Germinal center (tissue), 1 donor: Measurements from ENCODE around the gene ERCC6L2.

Experiments
- DNase-seq: peaks from one replicate; pipeline ENCODE4 v3.0.0; 2012; ENCODE audit warnings: mixed read lengths, low spot score

ERCC6L2 gene

DNA sequence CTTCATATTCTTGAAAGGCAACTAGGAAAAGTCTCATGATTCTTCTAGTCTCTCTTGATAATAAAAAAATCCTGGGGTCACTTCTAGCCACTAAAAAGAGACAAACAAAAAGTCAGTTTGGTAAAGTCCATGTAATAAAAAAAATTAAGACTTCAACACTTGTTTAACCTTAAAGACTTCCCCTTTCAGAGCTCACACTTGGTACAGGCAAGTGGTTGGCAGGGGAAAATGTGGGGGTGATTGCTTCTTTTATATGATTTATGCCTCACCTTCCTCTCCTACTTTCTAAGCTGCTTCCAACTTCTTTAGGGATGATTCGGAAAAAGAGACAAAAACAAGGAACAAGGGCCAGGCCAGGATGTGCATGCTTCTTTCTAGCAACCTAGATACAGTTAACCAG lies 5.1 kb upstream of the ERCC6L2 start:
- no peak for DNase-seq

DNA sequence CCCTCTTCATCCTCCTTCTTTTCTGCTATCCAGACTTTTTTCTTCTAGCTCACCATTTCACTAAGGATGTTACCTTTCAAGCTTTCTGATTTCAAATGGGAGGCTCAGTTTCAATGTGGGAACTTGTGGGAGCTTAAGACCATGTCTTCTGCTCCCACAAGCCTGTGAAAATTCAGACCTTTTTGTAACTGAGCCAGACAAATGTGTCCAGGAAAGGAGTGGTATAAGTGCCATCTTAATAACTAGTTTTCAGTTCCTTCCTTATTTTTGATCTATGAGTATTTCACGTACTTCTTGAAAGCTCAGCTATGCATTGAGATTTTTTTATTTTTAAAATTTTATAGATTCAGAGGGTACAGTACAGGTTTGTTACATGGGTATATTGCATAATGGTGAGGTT lies 4.6 kb upstream of the ERCC6L2 start:
- DNase-seq = no peak

DNA sequence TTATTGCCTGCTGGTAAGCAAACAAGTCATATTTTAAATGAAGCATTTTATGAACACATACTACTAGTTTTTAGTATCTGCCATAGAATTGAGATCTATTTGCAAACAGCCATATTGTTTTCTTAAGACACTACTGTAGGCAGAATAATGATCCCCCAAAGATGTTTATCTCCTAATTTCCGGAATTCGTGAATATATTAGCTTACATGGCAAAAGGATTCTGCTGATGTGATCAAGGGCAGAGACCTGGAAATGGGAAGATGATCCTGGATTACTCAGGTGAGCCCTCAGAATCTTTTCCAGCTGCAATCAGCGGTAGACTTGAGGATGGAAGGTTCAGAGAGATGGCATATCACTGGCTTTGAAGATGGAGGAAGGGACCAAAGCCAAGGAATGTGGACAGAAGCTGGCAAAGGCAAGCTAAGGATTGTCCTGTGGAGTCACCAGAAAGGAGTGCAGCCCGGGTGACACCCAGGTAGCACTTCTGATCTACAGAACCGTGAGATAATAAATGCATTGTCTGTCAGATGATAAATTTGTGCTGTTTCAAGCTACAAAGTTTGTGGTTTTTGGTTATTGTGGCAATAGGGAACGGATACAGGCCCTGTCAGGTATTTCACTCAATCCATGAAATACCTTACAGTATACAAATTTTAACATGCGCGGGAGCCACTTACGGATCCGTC lies 1.0 kb upstream of the ERCC6L2 start:
- no peak for DNase-seq

DNA sequence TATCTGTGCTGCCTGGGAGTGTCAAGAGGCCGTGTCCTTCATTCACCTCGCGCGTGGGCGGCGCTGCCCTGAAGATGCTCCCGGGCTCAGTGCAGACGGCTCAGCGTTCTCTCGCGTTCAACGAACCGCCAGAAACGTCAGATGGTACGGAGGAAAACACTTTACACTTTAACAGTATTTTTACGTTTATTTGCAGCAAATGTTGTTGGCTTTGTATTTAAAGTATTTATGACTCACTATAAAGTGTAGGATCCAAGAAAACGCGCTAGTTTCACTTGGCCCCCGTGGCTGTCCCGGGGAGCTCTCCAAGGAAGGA lies 544 bp upstream of the ERCC6L2 start:
- peak; percentile 30 for DNase-seq

DNA sequence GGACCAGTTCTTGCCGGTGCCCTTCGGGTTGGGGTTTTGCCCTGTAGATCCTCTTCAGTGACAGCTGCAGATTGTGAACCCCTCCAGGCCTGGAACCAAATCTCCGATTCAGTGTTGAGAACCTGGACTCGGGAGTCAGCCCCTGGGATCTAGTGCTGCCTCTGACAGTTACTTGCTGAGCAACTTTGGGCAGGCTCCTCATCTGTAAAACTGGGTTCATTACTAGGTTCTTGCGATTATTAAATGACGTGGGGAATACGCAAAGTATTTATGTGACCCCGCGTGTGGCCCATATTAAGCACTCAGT lies 600 bp downstream of the ERCC6L2 start:
- no peak for DNase-seq

DNA sequence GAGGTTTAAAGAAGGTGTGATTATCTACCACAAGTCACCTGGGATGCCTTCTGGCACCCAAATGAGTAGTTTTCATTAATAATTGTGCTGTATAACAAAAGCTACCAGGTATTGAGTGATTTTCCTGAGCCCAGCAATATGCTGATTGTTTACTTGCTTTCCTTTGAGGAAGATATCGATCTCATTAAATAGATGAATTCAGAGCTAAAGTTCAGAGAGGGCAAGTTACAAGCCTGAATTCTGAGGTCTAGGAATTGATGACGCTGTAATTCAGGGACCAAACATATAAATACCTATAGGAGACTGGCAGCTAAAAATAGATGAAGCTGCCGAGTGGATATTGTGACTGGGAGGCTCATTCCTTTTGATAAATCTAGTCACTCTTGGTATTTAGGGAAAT lies 1.1 kb downstream of the ERCC6L2 start:
- no peak for DNase-seq

DNA sequence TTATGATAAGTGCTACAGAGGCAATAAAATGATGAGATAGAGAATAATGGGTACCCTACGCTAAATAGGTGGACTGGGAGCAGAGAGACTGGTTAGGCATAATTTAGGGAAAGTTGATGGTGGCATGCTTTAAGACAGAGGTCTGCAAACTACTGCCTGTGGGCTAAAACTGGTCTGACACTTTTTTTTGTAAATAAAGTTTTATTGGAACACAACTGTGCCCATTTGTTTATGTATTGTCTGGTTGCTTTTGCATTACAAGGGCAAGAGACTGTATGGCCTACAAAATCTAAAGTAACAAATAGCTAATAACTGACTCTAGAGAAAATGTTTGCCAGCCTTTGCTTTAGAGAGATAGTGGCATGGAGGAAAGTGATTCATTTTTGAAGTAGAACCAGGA lies 2.5 kb downstream of the ERCC6L2 start:
- no peak for DNase-seq

DNA sequence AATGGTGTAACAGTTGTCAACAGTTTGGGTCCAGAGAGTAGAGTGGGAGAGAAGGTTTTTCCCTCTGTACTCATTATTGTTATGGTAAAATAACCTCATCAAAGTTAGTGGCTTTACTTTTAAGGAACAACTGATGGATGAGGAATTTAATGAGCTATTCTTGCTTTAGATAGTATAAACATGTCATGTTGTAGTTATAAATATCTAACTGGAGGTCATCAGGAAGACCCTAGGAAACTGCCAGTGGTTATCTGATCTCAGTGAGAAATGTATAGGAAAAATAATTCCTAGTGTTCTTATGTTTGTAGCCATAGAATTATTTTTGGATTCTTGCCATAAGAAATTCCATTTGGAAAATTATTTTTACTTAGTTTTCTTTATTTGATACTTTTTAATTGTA lies 4.1 kb downstream of the ERCC6L2 start:
- no peak for DNase-seq

DNA sequence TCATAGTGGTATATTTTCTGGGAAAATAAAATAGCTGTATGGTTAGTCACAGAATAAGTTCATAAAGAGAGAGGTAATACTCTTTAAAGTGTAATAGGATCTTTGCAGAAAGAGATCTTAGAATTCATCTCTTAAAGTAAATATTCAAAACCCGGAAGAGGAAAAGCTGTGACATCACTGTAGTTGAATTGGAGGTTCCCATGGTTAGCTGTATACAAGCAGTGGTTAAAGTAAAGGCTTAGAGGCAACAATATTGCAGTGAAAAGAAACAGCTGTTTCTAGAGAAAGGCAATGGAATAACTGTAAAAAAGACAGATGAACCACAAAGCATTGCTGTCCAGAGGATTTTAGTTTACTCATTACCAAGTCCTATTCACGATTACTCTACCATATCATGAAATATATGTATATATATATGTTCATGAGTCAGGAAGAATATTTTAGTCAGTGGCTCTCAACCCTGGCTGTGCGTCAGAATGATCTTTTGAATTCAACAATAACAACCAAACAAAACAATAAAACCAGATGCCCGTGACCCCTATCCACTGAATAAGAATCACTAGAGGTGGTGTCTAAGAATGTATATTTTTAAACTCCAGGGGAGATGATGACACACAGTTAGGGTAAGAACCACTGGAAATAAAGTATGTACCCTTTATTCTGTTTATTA lies 4.7 kb downstream of the ERCC6L2 start:
- no peak for DNase-seq

DNA sequence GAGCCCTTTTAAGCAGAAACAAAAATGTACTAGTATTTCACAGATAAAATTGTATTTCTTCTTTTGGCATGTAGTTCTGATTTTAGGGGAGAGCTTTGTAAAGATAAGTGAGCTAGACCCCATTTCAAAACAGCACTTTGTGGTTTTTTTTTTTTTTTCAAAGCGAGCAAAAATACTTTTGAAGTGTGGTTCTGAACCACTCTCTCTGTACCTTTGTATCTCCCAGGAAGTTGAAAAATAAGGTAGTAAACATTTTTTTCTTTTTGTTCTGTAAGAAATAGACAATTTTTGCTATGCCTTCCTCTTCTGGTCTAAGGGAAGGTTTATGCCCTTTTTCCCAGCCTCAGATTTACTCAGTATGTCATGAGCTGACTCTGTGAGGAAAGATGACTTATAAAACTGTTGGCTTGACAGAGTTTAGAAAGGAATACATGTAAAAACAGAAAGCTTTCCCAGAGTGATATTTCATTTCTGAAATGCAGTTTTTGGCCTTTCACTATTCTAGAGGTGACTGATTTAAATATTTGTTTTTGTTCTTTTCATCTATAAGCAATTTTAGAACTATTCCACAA lies 12.5 kb downstream of the ERCC6L2 start:
- DNase-seq = no peak

DNA sequence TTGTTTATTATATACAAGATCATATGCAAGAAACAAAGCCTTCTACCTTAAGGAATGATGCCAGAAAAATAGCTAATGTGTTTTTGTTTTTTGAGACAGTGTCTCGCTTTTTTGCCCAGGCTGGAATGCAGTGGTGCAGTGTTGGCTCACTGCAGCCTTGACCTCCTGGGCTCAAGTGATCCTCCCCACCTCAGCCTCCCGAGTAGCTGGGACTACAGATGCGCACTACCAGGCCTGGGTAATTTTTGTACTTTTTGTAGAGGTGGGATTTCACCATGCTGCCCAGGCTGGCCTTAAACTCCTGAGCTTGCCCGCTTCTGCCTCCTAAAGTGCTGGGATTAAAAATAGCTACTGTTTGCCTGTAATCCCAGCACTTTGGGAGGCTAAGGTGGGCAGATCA lies 15.1 kb downstream of the ERCC6L2 start:
- no peak for DNase-seq

DNA sequence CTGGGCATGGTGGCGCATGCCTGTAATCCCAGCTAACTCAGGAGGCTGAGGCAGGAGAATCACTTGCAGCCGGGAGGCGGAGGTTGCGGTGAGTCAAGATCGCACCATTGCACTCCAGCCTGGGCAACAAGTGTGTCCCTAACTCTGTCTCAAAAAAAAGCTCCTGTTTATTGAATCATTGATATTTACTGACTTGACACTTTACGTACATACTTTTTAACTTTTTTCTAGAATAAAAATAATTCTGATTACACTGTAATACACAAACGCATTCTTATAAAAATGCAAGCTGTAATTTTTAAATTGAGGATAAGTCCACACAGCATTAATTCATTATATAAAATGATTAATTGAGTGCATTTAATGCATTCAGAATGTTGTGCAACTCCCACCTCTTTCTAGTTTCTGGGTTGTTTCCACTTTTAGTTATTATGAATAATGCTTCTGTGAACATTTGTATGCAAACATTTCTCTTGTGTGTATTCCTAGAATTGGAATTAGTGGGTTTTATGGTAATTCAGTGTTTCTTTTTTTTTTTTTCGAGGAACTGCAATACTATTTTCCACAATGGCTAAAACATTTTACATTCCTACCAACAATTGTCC lies 15.7 kb downstream of the ERCC6L2 start:
- no peak for DNase-seq

DNA sequence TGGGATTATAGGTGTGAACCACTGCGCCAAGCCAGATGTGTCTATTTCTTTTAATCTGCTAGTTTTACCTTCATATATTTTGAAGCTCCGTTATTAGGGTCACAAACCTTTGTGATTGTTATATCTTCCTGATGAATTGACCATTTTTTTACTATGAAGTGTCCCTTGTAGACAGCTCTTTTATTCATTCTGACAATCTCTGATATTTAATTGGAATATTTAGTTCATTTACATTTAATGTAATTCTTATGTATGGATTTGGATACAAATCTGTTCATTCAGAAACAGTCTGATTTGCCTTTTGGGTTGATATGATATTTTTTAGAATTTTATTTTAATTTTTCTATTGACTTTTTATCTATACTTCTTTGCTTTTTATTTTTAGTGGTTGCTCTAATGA lies 17.2 kb downstream of the ERCC6L2 start:
- no peak for DNase-seq

DNA sequence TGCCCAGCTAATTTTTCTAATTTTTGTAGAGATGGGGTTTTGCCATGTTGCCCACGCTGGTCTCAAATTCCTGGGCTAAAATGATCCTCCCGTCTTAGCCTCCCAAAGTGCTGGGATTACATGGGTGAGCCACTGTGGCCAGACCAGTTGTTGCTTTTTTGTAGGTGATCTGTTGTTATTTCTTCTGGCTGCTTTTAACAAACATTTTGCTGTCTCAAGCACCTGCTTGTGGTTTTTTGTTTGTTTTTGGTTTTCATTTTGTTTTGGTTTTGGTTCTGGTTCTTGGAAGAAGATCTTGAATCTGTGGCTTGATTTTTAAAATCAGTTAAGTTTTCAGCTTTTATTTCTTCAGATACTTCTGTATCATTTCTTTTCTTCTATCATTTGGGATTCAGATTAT lies 21.1 kb downstream of the ERCC6L2 start:
- no peak for DNase-seq

DNA sequence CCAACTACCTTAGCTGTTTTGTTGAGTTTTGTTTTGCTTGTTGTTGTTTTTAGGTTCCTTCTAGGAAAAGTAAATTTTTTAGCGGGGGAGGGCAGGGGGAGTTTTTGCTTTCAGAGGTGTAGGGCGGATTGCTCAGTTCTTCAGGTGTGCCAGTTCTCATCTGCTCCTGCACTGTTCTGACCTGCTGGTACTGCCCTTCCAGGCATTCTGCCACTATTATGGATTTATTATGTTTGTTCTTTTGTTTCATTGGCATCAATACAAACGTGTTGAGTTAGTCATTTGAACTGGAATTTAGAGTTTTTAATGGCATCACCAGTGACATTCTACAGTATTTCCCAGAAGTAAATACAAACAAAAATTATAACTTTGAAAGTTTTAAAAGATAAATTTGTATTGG lies 26.0 kb downstream of the ERCC6L2 start:
- DNase-seq = no peak

DNA sequence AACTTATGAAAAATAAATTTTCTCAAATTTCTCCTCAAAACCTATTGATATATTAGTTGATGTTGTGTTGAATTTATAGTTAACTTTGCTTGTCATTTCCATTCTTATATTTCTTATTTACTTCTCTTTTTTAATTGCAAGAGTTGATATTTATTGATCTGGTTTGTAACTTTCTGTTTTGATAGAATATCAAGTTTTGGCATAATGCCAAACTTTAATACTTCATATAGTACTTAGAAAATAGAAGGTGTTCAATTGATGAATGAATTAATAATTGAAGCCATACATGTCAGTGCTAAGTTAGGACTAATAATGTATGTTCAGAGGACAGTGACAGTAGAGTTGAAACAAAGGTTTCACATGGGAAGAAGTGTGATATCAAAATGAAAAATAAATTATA lies 27.9 kb downstream of the ERCC6L2 start:
- no peak for DNase-seq

DNA sequence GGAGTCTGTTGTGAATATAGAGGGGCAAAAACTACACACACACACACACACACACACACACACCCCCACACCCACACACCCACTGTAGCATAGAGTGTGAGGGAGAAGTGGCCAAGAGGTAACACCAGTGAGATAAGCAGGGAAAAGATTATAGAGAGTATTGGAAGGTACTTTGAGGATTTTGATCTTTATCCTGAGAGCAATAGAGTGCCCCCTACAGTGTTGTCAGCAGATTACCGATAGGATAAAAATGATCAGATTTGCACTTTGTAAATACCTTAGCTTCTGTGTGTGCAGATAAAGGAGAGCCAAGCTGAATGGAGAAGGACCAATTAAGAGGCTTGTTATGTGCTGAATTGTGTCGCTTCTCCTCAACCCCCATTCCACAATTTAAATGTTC lies 32.3 kb downstream of the ERCC6L2 start:
- no peak for DNase-seq

DNA sequence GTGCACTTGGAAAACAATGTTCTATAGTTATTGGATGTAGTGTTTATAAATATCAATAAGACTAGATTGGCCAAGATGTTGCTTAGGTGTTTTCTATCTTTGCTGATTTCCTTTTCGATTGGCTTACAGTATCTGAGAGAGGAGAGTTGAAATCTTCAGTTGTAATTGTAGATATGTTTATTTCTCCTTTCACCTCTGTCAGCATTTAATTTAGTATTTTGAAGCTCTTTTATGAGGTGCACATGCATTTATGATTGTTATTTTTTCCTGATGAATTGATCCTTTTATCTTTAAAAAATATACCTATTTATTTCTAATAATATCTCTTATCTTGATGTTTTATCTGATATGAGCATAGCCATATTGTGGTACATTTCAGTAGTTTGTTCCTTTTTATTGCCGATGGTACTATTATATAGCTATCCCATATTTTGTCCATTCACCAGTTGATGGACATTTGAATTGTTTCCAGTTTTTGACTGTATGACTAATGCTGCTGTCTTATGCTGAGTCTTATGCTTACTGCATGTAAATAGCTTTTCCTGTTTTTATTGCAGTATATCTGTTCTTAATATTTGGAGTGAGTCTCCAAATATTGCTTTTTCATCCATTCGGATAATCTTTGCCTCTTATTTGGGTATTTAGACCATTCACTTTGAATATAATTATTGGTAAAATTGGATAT lies 34.7 kb downstream of the ERCC6L2 start:
- DNase-seq = no peak

DNA sequence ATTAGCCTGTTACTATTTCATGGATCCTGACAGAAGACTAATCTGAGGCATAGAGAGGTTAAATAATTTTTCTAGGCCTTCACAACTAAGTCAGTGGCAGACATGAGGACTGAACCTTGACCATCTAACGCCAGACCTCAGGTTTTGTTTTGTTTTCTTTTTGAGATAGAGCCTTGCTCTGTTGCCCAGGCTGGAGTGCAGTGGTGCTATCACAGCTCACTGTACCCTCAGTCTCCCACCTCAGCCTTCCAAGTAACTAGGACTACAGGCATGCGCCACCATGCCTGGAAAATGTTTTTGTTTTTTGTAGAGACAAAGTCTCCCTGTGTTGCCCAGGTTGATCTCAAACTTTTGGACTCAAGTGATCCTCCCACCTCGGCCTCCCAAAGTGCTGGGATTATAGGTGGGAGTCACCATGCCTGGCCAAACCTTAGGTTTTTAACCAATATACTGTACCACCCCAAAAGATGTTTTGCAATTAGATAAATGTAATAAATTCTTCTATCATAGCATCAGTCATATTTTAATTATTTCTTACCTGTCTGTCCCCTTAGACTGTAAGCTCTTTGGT lies 35.4 kb downstream of the ERCC6L2 start:
- no peak for DNase-seq

DNA sequence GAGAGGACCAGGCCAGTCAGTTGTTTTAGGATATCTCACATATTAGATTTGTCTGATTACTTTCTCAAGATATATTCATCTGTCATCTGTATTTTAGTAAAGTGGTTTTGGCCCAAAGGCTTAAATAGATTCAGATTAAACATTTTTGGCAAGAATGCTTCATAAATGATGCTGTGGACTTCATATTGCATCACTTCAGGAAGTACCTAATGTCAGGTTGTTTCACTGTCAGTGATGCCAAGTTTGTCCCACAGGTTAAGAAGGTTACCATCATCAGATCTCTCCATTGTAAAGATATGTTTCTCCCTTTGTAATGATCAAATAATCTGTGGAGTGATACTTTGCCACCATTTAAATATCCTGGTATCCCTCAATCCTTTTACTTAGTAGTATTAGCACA lies 37.3 kb downstream of the ERCC6L2 start:
- DNase-seq = no peak

DNA sequence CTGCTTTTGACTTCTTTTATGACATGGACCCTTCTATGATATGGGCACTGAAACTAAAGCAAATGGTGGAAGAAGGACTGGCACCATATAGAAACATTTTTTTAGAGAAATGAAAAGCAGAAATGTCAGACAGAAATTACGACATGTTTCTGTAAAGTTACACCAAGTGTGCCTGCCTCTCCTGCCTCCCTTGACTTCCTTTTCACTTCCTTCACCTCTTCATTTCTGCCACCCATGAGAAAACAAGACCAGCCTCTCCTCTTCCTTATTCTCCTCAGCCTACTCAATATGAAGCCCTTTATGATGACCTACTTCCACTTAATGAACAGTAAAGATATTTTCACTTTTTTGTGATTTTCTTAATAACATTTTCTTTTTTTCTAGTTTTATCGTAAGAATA lies 44.5 kb downstream of the ERCC6L2 start:
- DNase-seq = no peak

DNA sequence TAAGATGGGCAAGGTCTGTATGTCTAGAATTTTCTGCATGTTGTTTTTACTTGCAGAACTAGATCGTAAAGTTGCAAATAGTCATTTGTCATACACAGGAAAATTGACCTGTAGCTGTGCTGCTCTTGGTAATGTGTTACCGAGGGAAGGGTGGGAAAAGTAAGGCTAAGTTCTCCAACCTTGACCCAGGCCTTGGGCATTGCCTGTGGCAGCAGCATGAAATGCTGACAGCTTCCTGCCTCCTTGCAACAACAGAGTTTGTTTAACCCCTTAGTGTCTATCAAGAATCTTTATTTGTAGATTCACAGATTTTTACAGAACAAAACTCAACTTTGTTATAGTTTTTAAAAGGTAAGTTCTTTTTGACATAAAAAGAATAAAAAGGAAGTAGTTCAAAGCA lies 48.3 kb downstream of the ERCC6L2 start:
- DNase-seq = no peak

DNA sequence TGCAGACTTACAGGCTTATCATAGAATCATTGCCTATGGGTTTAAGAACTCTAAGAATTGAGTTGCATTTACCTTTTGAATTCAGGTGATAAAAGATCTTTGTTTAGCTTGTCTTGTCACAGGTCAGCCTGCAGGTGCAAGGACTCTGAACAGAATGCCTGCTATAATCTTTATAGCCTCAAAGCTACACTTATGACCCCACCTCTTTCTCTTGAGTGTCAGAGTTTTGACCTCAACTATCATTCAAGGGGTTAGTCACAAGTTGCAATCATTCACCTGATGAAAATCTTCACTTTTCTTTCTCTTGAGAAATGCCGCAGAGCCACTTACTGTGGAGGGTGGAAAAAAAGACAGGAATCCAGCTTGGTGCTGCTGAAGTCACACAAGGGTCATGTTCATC lies 49.5 kb downstream of the ERCC6L2 start:
- DNase-seq = no peak
